IPS-18a (cell line): ENCODE data around the gene KDM6B.

Source experiments
- H3K27ac ChIP-seq: one replicate; pipeline ENCODE4 v1.5.1; 2013; ENCODE audit warnings: low read length
- H3K27me3 ChIP-seq: one replicate; pipeline ENCODE4 v1.6.1; 2013; ENCODE audit warnings: mild to moderate bottlenecking, low read length; ENCODE audit not compliant: control insufficient read depth, insufficient read depth
- H3K36me3 ChIP-seq: one replicate; pipeline ENCODE4 v1.6.1; 2013; ENCODE audit warnings: low read depth, low read length; ENCODE audit not compliant: control insufficient read depth
- H3K4me1 ChIP-seq: one replicate; pipeline ENCODE4 v1.6.1; 2013; ENCODE audit warnings: low read depth, low read length; ENCODE audit not compliant: control insufficient read depth
- H3K4me3 ChIP-seq: one replicate; pipeline ENCODE4 v1.5.1; 2013; ENCODE audit warnings: low read length
- H3K9ac ChIP-seq: one replicate; pipeline ENCODE4 v1.6.1; 2013; ENCODE audit warnings: mild to moderate bottlenecking, low read length, moderate library complexity
- H3K9me3 ChIP-seq: one replicate; pipeline ENCODE4 v1.6.1; 2013; ENCODE audit warnings: low read depth, low read length; ENCODE audit not compliant: control insufficient read depth

Gene KDM6B, protein sequence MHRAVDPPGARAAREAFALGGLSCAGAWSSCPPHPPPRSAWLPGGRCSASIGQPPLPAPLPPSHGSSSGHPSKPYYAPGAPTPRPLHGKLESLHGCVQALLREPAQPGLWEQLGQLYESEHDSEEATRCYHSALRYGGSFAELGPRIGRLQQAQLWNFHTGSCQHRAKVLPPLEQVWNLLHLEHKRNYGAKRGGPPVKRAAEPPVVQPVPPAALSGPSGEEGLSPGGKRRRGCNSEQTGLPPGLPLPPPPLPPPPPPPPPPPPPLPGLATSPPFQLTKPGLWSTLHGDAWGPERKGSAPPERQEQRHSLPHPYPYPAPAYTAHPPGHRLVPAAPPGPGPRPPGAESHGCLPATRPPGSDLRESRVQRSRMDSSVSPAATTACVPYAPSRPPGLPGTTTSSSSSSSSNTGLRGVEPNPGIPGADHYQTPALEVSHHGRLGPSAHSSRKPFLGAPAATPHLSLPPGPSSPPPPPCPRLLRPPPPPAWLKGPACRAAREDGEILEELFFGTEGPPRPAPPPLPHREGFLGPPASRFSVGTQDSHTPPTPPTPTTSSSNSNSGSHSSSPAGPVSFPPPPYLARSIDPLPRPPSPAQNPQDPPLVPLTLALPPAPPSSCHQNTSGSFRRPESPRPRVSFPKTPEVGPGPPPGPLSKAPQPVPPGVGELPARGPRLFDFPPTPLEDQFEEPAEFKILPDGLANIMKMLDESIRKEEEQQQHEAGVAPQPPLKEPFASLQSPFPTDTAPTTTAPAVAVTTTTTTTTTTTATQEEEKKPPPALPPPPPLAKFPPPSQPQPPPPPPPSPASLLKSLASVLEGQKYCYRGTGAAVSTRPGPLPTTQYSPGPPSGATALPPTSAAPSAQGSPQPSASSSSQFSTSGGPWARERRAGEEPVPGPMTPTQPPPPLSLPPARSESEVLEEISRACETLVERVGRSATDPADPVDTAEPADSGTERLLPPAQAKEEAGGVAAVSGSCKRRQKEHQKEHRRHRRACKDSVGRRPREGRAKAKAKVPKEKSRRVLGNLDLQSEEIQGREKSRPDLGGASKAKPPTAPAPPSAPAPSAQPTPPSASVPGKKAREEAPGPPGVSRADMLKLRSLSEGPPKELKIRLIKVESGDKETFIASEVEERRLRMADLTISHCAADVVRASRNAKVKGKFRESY (N-terminal part only)

GRCh38 chr17:7833795-7834541 is at the start of gene KDM6B:
Gene KDM6B, plus strand, starts transcription at chr17:7834217. Its CDS starts 11,338 bp downstream, at chr17:7845555.
- Histone ChIP-seq H3K27me3 (peaks cover 38% of the 10 kb centered on the region), H3K9me3 (no peaks in the 10 kb centered on the region), H3K4me1 (peaks cover 22% of the 10 kb centered on the region), H3K27ac (peak within 1 kb of the TSS; percentile 19), H3K36me3 (no peaks in the 10 kb centered on the region), H3K9ac (peak within 1 kb of the TSS; percentile 47), H3K4me3 (peak within 1 kb of the TSS; percentile 58)

DNA sequence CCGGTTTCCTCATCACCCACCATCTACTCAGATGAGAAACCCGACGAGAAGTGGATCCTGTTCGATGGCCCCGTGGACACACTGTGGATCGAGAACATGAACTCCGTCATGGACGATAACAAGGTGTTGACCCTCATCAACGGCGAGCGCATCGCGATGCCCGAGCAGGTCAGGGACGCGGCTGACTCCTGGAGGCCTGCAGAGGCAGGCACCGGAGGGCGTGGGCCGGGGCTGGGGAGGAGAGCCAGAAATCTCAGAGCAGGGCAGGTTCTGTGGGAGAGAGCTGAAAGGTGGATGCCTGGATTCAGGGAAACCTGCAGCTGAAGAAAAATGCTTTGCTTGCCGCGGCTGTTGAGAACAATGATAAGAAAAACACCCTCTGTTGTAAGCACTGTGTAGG is 47.2 kb upstream of the KDM6B start:
- Histone ChIP-seq H3K27ac (no peak overlapping the region), H3K9me3 (no peaks in the 10 kb centered on the region), H3K4me1 (no peaks in the 10 kb centered on the region), H3K4me3 (no peak overlapping the region), H3K27me3 (no peaks in the 10 kb centered on the region), H3K9ac (no peak overlapping the region), H3K36me3 (no peaks in the 10 kb centered on the region)

DNA sequence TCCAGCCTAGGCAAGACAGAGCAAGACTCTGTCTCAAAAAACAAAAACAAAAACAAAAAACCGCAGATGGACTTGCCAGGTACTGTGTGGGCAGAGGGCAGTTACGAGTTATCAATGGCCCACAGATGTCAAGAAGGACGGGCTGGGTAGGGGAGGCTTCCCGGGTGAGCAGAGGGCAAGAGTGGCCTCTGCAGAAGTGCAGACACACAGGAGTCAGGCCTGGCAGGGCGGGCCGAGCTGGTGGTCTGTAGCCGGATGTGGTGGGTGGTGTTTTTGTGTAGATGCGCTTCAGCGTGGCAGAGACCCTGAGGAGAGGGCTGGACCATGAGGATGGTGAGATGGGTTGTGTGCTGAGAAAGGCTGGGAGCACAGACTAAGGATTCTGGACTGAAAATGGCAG is 44.9 kb upstream of the KDM6B start:
- no peaks in the 10 kb centered on the region for H3K9me3 ChIP-seq
- no peaks in the 10 kb centered on the region for H3K36me3 ChIP-seq
- no peak overlapping the region for H3K27ac ChIP-seq
- no peaks in the 10 kb centered on the region for H3K27me3 ChIP-seq
- no peaks in the 10 kb centered on the region for H3K4me1 ChIP-seq
- H3K4me3 ChIP-seq: no peak overlapping the region
- no peak overlapping the region for H3K9ac ChIP-seq

DNA sequence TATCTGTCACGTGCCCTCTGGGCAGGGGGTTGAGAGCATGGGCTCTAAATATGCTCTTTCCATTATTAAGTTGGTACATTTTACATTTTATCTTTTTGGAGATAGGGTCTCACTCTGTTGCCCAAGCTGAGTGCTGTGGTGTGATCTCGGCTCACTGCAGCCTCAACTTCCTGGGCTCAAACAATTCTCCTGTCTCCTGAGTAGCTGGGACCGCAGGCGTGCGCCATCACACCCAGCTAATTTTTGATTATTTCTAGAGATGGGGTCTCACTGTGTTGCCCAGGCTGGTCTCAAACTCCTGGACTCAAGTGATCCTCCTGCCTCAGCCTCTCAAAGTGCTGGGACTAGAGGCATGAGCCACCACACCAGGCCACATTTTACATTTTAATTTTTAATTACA is 43.9 kb upstream of the KDM6B start:
- no peak overlapping the region for H3K9ac ChIP-seq
- H3K4me3 ChIP-seq: no peak overlapping the region
- no peaks in the 10 kb centered on the region for H3K4me1 ChIP-seq
- no peak overlapping the region for H3K27ac ChIP-seq
- no peaks in the 10 kb centered on the region for H3K9me3 ChIP-seq
- no peaks in the 10 kb centered on the region for H3K36me3 ChIP-seq
- H3K27me3 ChIP-seq: no peaks in the 10 kb centered on the region

GRCh38 chr17:7792611-7793010 is 41.4 kb upstream of the KDM6B start:
- no peaks in the 10 kb centered on the region for H3K27me3 ChIP-seq
- H3K9ac ChIP-seq: no peak overlapping the region
- no peak overlapping the region for H3K27ac ChIP-seq
- H3K36me3 ChIP-seq: no peaks in the 10 kb centered on the region
- H3K4me3 ChIP-seq: no peak overlapping the region
- H3K4me1 ChIP-seq: no peaks in the 10 kb centered on the region
- no peaks in the 10 kb centered on the region for H3K9me3 ChIP-seq

- Histone ChIP-seq H3K9me3 (no peaks in the 10 kb centered on the region), H3K27me3 (no peaks in the 10 kb centered on the region), H3K4me1 (no peaks in the 10 kb centered on the region), H3K4me3 (no peak overlapping the region), H3K27ac (no peak overlapping the region), H3K36me3 (no peaks in the 10 kb centered on the region), H3K9ac (no peak overlapping the region)
These were observed 39.8 kb upstream of the KDM6B start for GRCh38 chr17:7794075-7794663.

DNA sequence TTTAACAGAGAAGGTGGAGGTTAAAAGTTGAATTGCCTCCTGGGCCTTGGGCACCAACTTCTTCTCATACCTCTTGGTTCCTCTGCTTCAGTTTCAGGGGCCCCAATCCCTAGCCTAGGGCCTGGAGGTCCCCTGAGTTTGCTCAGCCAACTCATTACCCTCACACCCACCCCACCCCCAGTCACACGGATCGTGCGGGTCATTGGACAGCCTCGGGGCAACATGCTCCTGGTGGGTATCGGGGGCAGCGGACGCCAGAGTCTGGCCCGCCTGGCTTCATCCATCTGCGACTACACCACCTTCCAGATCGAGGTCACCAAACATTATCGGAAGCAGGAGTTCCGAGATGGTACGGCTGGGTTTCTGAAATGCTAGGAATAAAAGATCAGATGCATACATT is 36.0 kb upstream of the KDM6B start:
- Histone ChIP-seq H3K9me3 (no peaks in the 10 kb centered on the region), H3K27ac (no peak overlapping the region)

DNA sequence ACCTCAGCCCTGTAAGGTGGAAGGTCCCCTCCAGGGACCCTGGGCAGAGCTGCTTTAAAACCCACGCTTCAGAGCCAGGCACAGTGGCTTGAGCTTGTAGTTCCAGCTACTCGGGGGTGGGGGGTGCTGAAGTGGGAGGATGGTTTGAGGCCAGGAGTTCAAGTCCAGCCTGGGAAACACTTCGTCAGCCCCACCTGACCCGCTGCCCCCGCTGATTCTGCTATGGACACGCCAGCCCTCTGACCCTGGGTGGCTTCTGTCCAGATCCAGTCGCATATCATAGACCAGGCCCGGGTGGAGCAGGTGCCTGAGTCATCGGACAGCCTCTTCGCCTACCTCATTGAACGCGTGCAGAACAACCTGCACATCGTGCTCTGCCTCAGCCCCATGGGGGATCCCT is 35.2 kb upstream of the KDM6B start:
- no peaks in the 10 kb centered on the region for H3K36me3 ChIP-seq
- no peaks in the 10 kb centered on the region for H3K4me1 ChIP-seq
- no peaks in the 10 kb centered on the region for H3K9me3 ChIP-seq
- no peak overlapping the region for H3K4me3 ChIP-seq
- no peak overlapping the region for H3K27ac ChIP-seq
- no peak overlapping the region for H3K9ac ChIP-seq
- H3K27me3 ChIP-seq: no peaks in the 10 kb centered on the region

More for the DNA sequence above, 36.0 kb upstream of the KDM6B start:
- no peak overlapping the region for H3K9ac ChIP-seq
- H3K4me1 ChIP-seq: no peaks in the 10 kb centered on the region
- no peaks in the 10 kb centered on the region for H3K36me3 ChIP-seq
- no peak overlapping the region for H3K4me3 ChIP-seq
- H3K27me3 ChIP-seq: no peaks in the 10 kb centered on the region

GRCh38 chr17:7803981-7804380 is 30.0 kb upstream of the KDM6B start:
- H3K27me3 ChIP-seq: no peaks in the 10 kb centered on the region
- no peaks in the 10 kb centered on the region for H3K4me1 ChIP-seq
- H3K9me3 ChIP-seq: no peaks in the 10 kb centered on the region
- no peak overlapping the region for H3K27ac ChIP-seq
- no peak overlapping the region for H3K9ac ChIP-seq
- H3K4me3 ChIP-seq: no peak overlapping the region
- H3K36me3 ChIP-seq: no peaks in the 10 kb centered on the region

- Histone ChIP-seq H3K4me1 (no peaks in the 10 kb centered on the region), H3K9ac (no peak overlapping the region), H3K27me3 (no peaks in the 10 kb centered on the region), H3K9me3 (no peaks in the 10 kb centered on the region), H3K27ac (no peak overlapping the region), H3K36me3 (no peaks in the 10 kb centered on the region), H3K4me3 (no peak overlapping the region)
These were observed 27.4 kb upstream of the KDM6B start for GRCh38 chr17:7806587-7806986.
